ENCODE measurements around the gene PDE4A.
"Not testable (repeated sequence)": the region's sequence is repeated elsewhere in the genome, so short reads cannot be mapped to it uniquely, and the experiment has no call there.

Gene PDE4A

GRCh38 chr19:10461047-10461949, 41.0 kb downstream of the PDE4A start:
- DNase-seq (ENCODE audit: low read depth in 4 of 4, low spot score in 1 of 4) = peak; percentile 37 to 84 (median 72)

- DNase-seq (ENCODE audit: low read depth in 4 of 4, low spot score in 1 of 4) = not testable (repeated sequence)
These were observed 41.7 kb downstream of the PDE4A start for GRCh38 chr19:10462042-10462441.

GRCh38 chr19:10462557-10462956, 42.2 kb downstream of the PDE4A start:
- no peak for DNase-seq (ENCODE audit: low read depth in 4 of 4, low spot score in 1 of 4)

GRCh38 chr19:10464456-10464855, 44.1 kb downstream of the PDE4A start:
- DNase-seq (ENCODE audit: low read depth in 4 of 4, low spot score in 1 of 4) = no peak

GRCh38 chr19:10467104-10467706, 46.9 kb downstream of the PDE4A start:
- no peak for DNase-seq (ENCODE audit: low read depth in 4 of 4, low spot score in 1 of 4)

GRCh38 chr19:10468133-10468532, 47.8 kb downstream of the PDE4A start:
- DNase-seq (ENCODE audit: low read depth in 4 of 4, low spot score in 1 of 4) = no peak

- no peak for DNase-seq (ENCODE audit: low read depth in 4 of 4, low spot score in 1 of 4)
These were observed 51.6 kb downstream of the PDE4A start for GRCh38 chr19:10471909-10472308.

- no peak for DNase-seq (ENCODE audit: low read depth in 4 of 4, low spot score in 1 of 4)
These were observed 52.9 kb downstream of the PDE4A start for GRCh38 chr19:10473192-10473591.

GRCh38 chr19:10474962-10475451, 54.7 kb downstream of the PDE4A start:
- DNase-seq (ENCODE audit: low read depth in 4 of 4, low spot score in 1 of 4) = no peak

GRCh38 chr19:10478476-10478875, 58.1 kb downstream of the PDE4A start:
- DNase-seq (ENCODE audit: low read depth in 4 of 4, low spot score in 1 of 4) = no peak

GRCh38 chr19:10478903-10479384, 58.6 kb downstream of the PDE4A start:
- peak; percentile 63 to 83 (median 81) for DNase-seq (ENCODE audit: low read depth in 4 of 4, low spot score in 1 of 4)

GRCh38 chr19:10486551-10486950, 66.2 kb downstream of the PDE4A start:
- DNase-seq (ENCODE audit: low read depth in 4 of 4, low spot score in 1 of 4) = no peak

- no peak for DNase-seq (ENCODE audit: low read depth in 4 of 4, low spot score in 1 of 4)
These were observed 71.2 kb downstream of the PDE4A start for GRCh38 chr19:10491472-10492047.

GRCh38 chr19:10497371-10497770, 77.0 kb downstream of the PDE4A start:
- DNase-seq (ENCODE audit: low read depth in 4 of 4, low spot score in 1 of 4) = no peak

- no peak for DNase-seq (ENCODE audit: low read depth in 4 of 4, low spot score in 1 of 4)
These were observed 79.4 kb downstream of the PDE4A start for GRCh38 chr19:10499550-10500246.

- DNase-seq (ENCODE audit: low read depth in 4 of 4, low spot score in 1 of 4) = no peak
These were observed 79.9 kb downstream of the PDE4A start for GRCh38 chr19:10500247-10500592.

GRCh38 chr19:10501971-10502523, 81.7 kb downstream of the PDE4A start:
- DNase-seq (ENCODE audit: low read depth in 4 of 4, low spot score in 1 of 4) = peak in 3 of 4 experiments; percentile 18 to 42 (median 37)

GRCh38 chr19:10502524-10503001, 82.2 kb downstream of the PDE4A start:
- DNase-seq (ENCODE audit: low read depth in 4 of 4, low spot score in 1 of 4) = peak; percentile 72 to 89 (median 80)

- DNase-seq (ENCODE audit: low read depth in 4 of 4, low spot score in 1 of 4) = peak in 2 of 4 experiments; percentile 29 to 30
These were observed 82.9 kb downstream of the PDE4A start, which contains the start of gene KEAP1 for GRCh38 chr19:10503002-10503789. Gene KEAP1 (minus strand): TSS chr19:10503356. CDS start chr19:10500033, 3,323 bp downstream.

All from stimulated activated CD4-positive, alpha-beta T cell treated with anti-CD3 and anti-CD28 coated beads, Interleukin-1b, Interleukin-23, amount 100 ng/mL, for 24 hours (primary cell).